Gastroesophageal sphincter (tissue), 3 donors: ENCODE measurements around the gene RASAL3.

Source experiments
- CTCF ChIP-seq, 4 experiments: fragments of 200-600 bp in 2 of 4; fragments of 450-650 bp in 2 of 4; sonication (generic) in 1 of 4; IDR thresholded peaks; one replicate each; pipeline ENCODE4 v1.5.1; 2017 to 2019; ENCODE audit warnings: antibody characterized with exemption in 4 of 4, mild to moderate bottlenecking in 2 of 4, moderate library complexity in 2 of 4
- EP300 ChIP-seq: sonication (generic); formaldehyde crosslinking; IDR thresholded peaks from one replicate; pipeline ENCODE4 v1.6.1; 2017; ENCODE audit warnings: antibody characterized with exemption, mild to moderate bottlenecking
- POLR2A ChIP-seq, 2 donors: fragments of 450-650 bp; IDR thresholded peaks; one replicate each; pipeline ENCODE4 v1.6.1; 2017; ENCODE audit warnings: antibody characterized with exemption in 2 of 2, mild to moderate bottlenecking in 2 of 2, moderate library complexity in 1 of 2

DNA sequence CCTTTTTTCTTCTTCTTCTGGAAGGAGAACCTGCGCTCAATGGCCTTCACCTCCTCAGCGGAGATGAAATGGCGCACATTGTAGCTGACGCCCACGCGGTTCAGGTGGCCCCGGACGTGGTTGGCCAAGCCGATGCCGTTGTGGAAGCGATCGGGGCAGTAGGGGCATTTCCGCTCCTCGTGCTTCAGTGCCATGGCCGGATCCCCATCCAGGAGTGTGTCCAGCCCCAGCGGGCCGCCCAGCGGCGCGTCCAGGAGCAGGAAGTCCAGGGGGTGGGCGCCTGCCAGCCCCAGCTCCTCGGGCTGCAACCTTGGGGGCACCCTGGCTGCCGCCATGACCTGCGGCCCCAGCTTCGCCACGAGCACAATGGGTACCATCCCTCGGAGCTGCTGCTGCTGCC lies 25.8 kb downstream of the RASAL3 start:
- no peak for TF ChIP-seq CTCF (IDR thresholded peaks at IDR 0.05)
- TF ChIP-seq EP300: no peak
- no peak for TF ChIP-seq POLR2A (IDR thresholded peaks at IDR 0.05)
